ENCODE measurements around the gene CIB4. TPM values are rescaled to one million over a fixed set of nuclear protein-coding genes. Genes with fewer than 3 reads are reported as not detected.

Gene CIB4
- total RNA-seq, 2 experiments from 2014 or later = not detected

GRCh38 chr2:26560892-26561291, 80.3 kb downstream of the CIB4 start:
- no peak overlapping the region for H3K27ac Mint-ChIP-seq
- no peaks in the 10 kb centered on the region for H3K9me3 Mint-ChIP-seq (ENCODE audit: low read depth)
- no peak overlapping the region for H3K4me3 Mint-ChIP-seq
- no peaks in the 10 kb centered on the region for H3K36me3 Mint-ChIP-seq (ENCODE audit: low read depth)
- H3K4me1 Mint-ChIP-seq = peaks cover 5% of the 10 kb centered on the region
- DNase-seq = no peak
- intact Hi-C loops (cut with DNase I, micrococcal nuclease) = no loop called here
- no peak for ATAC-seq
- POLR2A ChIA-PET = no interaction called here
- CTCF ChIA-PET = no interaction called here
- peaks cover 47% of the 10 kb centered on the region for H3K27me3 Mint-ChIP-seq

DNA sequence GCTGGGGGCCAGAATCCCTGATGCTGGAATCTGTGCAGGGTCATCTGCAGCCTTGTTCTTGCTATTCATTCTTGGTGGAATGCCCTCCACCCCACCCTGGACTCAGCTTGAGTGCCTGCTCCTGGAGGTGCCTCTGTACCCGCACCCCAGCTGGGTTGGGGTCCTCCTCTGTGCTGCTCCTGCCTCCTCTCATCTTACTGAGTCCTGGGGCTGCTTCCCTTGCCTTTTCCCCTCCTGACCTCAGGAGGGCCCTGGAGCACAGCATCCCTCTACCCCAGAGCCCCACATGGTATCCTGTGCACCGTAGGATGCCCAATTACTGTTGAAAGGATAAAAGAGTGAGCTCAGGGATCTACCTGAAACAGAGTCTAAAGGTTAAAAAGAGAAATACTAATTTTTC, 81.6 kb downstream of the CIB4 start:
- Mint-ChIP-seq H3K36me3 (ENCODE audit: low read depth) (no peaks in the 10 kb centered on the region), H3K27me3 (peaks cover 42% of the 10 kb centered on the region), H3K27ac (no peak overlapping the region), H3K4me1 (peaks cover 5% of the 10 kb centered on the region), H3K9me3 (ENCODE audit: low read depth) (no peaks in the 10 kb centered on the region), H3K4me3 (no peak overlapping the region)
- ChIA-PET POLR2A (no interaction called here), CTCF (interaction anchor here (0.6 kb wide), 1 partner anchor 255 kb away, joined by 4 read pairs; no protein-coding TSS in a partner anchor)
- DNase-seq (no peak), ATAC-seq (no peak)
- intact Hi-C loops (cut with DNase I, micrococcal nuclease) = no loop called here

DNA sequence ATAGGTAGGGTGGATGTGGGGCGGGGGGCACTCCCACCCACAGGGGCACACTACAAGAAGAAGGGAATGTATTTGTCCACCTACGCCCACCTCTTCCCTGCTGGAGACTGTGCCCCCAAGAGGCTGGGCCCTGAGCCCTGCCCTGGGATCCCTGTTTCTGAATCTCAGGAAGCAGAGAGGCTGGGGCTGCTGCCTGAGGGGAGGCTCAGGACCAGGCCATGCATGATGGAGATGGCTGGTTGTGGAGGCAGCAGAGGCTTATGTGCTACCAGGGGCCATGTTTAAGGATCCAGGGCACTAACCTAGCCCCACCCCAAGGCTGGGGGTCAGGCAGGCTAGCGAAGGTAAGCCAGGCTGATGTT, 82.1 kb downstream of the CIB4 start:
- H3K27me3 Mint-ChIP-seq = peaks cover 39% of the 10 kb centered on the region
- CTCF ChIA-PET = no interaction called here
- H3K36me3 Mint-ChIP-seq (ENCODE audit: low read depth) = no peaks in the 10 kb centered on the region
- intact Hi-C loops (cut with DNase I, micrococcal nuclease) = no loop called here
- H3K4me3 Mint-ChIP-seq = no peak overlapping the region
- peaks cover 5% of the 10 kb centered on the region for H3K4me1 Mint-ChIP-seq
- POLR2A ChIA-PET = no interaction called here
- DNase-seq = peak; percentile 1
- no peak overlapping the region for H3K27ac Mint-ChIP-seq
- H3K9me3 Mint-ChIP-seq (ENCODE audit: low read depth) = no peaks in the 10 kb centered on the region
- ATAC-seq = no peak

- Mint-ChIP-seq H3K36me3 (ENCODE audit: low read depth) (no peaks in the 10 kb centered on the region), H3K4me1 (peaks cover 5% of the 10 kb centered on the region), H3K27ac (no peak overlapping the region), H3K9me3 (ENCODE audit: low read depth) (no peaks in the 10 kb centered on the region), H3K27me3 (peaks cover 39% of the 10 kb centered on the region), H3K4me3 (no peak overlapping the region)
- intact Hi-C loops (cut with DNase I, micrococcal nuclease) = no loop called here
- POLR2A ChIA-PET = no interaction called here
- ATAC-seq (no peak), DNase-seq (peak; percentile 1)
- CTCF ChIA-PET = interaction anchor here (0.6 to 1.0 kb wide), 2 partner anchors 20 to 56 kb away, joined by 3 to 4 read pairs; no protein-coding TSS in a partner anchor
Measured at GRCh38 chr2:26558271-26559043, 82.7 kb downstream of the CIB4 start.

GRCh38 chr2:26557244-26557925, 83.8 kb downstream of the CIB4 start:
- H3K36me3 Mint-ChIP-seq (ENCODE audit: low read depth) = no peaks in the 10 kb centered on the region
- intact Hi-C loops (cut with DNase I, micrococcal nuclease) = no loop called here
- H3K4me3 Mint-ChIP-seq = no peak overlapping the region
- no peak overlapping the region for H3K27ac Mint-ChIP-seq
- DNase-seq (peak; percentile 2), ATAC-seq (no peak)
- H3K9me3 Mint-ChIP-seq (ENCODE audit: low read depth) = no peaks in the 10 kb centered on the region
- H3K27me3 Mint-ChIP-seq = peaks cover 38% of the 10 kb centered on the region
- peaks cover 5% of the 10 kb centered on the region for H3K4me1 Mint-ChIP-seq
- POLR2A ChIA-PET = no interaction called here
- CTCF ChIA-PET = interaction anchor here (0.8 to 1.0 kb wide), 2 partner anchors 16 to 21 kb away, joined by 3 read pairs; no protein-coding TSS in a partner anchor

DNA sequence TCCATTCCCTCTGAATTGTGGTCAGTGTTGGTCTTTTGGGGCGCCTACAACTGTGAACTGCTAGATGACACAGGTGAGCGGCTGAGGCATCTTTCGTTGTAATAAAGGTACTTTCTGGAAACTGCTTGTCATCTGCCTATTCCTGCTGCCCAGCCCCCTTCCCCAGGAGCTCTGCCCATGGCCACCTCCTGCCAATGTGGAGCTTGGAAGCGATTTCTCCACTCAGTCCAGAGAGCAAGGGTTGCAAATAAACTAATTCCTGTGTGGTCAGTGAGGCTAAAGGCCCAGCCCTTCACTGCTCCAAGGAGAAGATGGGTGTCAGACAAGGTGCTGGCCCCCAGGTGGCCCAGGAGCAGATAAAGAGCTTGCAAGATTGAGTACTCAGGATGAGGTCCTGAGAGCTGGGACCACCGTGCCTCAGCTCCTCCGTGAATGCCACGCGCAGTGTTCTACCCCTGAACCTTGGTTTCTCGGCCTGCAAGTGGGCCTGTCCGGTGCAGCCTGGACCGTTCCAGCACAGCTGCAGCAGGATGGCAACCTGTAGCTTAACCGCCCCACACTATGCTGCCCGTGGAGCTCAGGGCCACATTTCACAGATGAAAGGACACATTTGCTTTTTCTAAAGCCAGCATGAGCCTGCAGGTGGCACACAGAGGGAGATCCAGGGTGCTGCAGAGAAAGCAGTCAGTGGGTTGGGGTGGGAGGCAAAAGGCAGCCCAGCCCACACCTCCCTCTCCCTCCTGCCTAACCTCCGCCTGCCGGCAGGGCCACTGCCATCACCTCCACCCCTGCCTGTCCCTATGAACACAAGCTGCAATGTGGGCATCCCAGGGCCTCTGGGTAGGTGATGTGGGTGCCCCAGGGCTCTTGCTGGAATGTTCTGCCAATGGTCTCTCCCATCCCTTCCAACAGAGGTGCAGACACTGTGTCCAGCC, 84.6 kb downstream of the CIB4 start:
- no peaks in the 10 kb centered on the region for H3K9me3 Mint-ChIP-seq (ENCODE audit: low read depth)
- intact Hi-C loops (cut with DNase I, micrococcal nuclease) = no loop called here
- no peak overlapping the region for H3K27ac Mint-ChIP-seq
- POLR2A ChIA-PET = no interaction called here
- DNase-seq (no peak), ATAC-seq (no peak)
- peaks cover 32% of the 10 kb centered on the region for H3K27me3 Mint-ChIP-seq
- H3K36me3 Mint-ChIP-seq (ENCODE audit: low read depth) = no peaks in the 10 kb centered on the region
- CTCF ChIA-PET = interaction anchor here (0.8 to 1.1 kb wide), 2 partner anchors 16 to 54 kb away, joined by 3 read pairs; no protein-coding TSS in a partner anchor
- H3K4me3 Mint-ChIP-seq = no peak overlapping the region
- H3K4me1 Mint-ChIP-seq = peaks cover under 1% of the 10 kb centered on the region

GRCh38 chr2:26555246-26556133, 85.7 kb downstream of the CIB4 start:
- Mint-ChIP-seq H3K27ac (no peak overlapping the region), H3K4me3 (no peak overlapping the region)

DNA sequence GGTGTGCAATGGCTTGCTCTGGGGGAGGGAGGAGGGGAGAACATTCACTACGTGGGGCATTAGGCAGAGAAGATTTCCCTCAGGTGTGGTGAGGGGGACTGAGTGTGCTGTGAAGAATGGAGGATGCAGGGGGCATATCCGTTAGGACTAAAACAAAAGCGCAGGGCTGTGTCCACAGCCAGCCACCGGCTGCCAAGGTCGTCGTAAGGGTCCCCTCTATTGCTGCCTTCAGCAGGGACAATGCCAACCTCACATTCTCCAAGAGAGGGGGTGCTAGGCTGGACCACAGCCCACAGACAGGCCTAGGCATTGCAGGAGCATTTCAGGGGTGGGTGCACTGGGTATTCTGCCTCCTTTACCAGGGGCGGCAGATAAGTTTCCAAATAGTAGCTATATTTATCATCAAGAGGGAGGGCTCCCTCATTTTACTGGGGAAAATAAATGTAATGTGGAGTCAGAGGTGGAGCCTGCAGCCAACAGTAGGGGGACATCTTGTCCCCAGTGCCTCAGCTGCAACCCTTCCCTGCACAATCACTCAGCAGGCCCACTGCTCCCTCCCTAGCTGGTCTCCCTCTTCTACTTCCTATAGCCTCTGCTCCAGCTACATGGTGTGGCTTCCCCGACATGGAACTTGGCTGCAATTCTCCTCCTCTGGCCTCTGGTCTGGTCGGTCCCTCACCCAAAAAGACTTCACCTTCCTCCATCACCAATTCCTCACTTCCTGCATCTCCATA, 88.4 kb downstream of the CIB4 start:
- Mint-ChIP-seq H3K4me3 (no peak overlapping the region), H3K9me3 (ENCODE audit: low read depth) (no peaks in the 10 kb centered on the region), H3K27me3 (peaks cover 19% of the 10 kb centered on the region), H3K4me1 (no peaks in the 10 kb centered on the region), H3K27ac (no peak overlapping the region), H3K36me3 (ENCODE audit: low read depth) (no peaks in the 10 kb centered on the region)
- intact Hi-C loops (cut with DNase I, micrococcal nuclease) = no loop called here
- ATAC-seq (no peak), DNase-seq (no peak)
- CTCF ChIA-PET = no interaction called here
- POLR2A ChIA-PET = interaction anchor here (0.6 kb wide), 1 partner anchor 77 kb away, joined by 3 read pairs; no protein-coding TSS in a partner anchor

More at GRCh38 chr2:26555246-26556133, 85.7 kb downstream of the CIB4 start:
- CTCF ChIA-PET = interaction anchor here (1.1 kb wide), 1 partner anchor 53 kb away, joined by 3 read pairs; no protein-coding TSS in a partner anchor
- POLR2A ChIA-PET = no interaction called here
- DNase-seq = no peak
- intact Hi-C loops (cut with DNase I, micrococcal nuclease) = no loop called here
- no peak for ATAC-seq
- peaks cover 29% of the 10 kb centered on the region for H3K27me3 Mint-ChIP-seq
- no peaks in the 10 kb centered on the region for H3K36me3 Mint-ChIP-seq (ENCODE audit: low read depth)
- H3K4me1 Mint-ChIP-seq = no peaks in the 10 kb centered on the region
- no peaks in the 10 kb centered on the region for H3K9me3 Mint-ChIP-seq (ENCODE audit: low read depth)

- Mint-ChIP-seq H3K36me3 (ENCODE audit: low read depth) (no peaks in the 10 kb centered on the region), H3K27me3 (peaks cover 15% of the 10 kb centered on the region), H3K4me1 (no peaks in the 10 kb centered on the region), H3K4me3 (no peak overlapping the region), H3K9me3 (ENCODE audit: low read depth) (no peaks in the 10 kb centered on the region), H3K27ac (no peak overlapping the region)
- DNase-seq (no peak), ATAC-seq (no peak)
- CTCF ChIA-PET = no interaction called here
- POLR2A ChIA-PET = no interaction called here
- intact Hi-C loops (cut with DNase I, micrococcal nuclease) = no loop called here
Measured at GRCh38 chr2:26550276-26551015, 90.7 kb downstream of the CIB4 start.
